Right kidney (tissue), 1 donor: ENCODE measurements around the gene ASF1B.
A peak's percentile ranks its signal among the peaks of the same experiment; 100 is the strongest.

ENCODE experiments used
- DNase-seq: peaks from one replicate; pipeline ENCODE4 v3.0.0-alpha.2; 2016

ASF1B gene

DNA sequence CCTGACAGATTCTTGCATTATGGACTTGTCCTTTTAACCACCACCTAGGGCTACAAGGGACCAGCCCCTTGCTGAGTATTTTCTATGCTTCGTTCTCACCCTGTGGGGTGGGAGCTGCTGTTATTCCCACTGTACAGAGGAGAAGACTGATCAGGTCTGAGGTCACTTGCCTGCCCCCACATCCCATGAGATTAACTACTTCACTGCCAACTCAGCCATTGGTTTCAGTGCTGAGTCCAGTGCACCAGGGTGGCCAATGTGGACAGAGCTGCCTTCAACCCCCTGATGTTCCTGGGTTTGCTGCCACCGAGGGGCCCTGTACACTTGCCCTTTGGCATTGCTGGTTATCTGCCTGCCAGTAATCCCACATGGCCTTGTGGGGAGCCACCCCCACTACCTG, 25.7 kb downstream of the ASF1B start:
- no peak for DNase-seq

DNA sequence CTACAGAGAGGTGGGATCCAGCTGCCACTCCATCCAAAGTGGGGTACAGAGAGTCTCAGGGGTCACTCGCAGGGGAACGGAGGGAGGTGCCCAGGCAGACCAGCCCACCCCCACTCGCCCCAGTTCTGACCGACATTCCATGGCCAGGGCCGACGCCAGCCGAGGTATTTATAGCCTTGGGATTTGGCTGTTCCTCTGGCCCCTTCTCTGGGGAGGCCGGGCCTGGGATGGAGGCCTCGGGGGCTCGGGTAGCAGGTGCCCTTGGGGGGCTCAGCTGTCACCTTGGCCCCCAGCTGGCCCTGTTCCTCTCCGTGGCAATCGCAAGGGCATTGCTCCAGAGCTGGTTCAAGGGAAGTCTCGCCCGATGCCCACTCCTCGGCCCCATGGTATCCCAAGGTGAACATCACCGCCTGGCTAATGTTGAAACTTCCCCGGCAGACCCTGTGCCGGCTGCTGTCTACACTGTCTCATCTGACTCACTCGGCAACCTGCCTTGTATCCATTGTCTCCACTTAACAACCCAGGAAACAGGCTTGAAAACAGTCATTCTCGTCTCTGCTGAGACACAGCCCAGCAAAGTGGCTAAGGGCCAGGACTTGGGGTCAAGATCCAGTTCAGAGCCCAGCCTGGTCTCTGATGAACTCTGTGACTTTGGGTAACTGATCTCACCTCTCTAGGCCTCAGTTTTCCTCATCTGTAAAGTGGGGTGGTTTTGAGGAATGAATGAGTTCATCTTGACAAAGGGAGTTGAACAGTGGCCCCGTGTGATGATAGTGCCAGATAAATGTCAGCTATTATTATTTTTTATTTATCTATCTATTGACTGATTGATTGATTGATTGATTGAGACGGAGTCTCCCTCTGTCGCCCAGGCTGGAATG, 28.6 kb downstream of the ASF1B start:
- no peak for DNase-seq

DNA sequence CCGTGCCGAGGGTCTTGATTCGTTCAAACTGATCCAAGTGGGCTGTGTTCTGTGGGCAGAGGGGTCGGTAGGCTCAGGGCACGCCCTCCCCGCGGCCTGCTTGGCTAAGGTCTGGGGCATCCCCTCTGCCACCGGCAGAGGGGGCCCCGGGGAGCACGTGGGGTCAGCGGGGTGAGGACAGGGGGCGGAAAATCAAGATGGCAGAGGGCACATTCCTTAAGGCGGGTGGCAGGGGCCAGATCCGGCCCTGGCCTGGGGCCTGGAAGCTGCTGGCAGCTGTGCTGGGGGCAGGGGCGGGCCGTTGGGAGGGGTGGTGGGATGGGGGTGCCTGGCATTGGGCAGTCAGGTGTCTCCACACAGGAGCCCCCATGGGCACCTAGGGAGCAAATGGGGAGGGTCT, 29.5 kb downstream of the ASF1B start:
- no peak for DNase-seq

DNA sequence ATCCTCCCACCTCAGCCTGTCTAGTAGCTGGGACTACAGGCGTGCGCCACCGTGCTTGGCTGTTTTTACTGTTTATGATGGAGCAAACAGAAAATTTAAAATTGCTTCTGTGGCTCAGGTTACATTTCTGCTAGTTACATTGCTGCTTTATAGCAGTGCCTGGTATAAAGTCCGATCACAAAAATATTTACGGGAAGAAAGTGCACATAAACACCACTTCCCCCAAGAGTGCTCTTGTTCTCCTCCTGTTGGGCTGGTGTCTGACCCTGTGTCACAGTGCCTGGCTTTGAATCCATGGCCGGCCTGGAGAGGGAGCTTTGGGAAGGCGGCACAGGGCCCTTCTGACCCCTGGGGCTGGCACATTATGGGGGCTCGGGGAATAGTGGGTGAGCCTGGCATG, 30.7 kb downstream of the ASF1B start:
- no peak for DNase-seq

DNA sequence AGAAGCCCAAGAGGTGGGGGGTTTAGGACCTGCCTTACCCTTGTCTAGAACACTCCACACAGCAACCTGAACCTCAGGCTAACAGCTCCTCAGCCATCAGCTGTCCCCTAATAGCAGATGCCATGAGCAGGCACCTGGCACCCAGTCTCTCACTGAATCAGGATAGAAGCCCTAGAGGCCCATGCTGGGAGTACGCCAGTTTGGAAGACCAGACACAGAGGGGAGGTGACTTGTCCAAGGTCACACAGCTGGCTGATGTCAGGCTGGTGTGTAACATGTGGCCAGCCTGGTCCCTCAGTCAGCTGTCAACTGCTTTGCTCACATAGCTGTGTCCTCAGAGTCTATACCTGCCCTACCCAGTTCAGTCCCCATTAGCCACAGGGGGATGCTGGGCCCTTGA, 33.1 kb downstream of the ASF1B start:
- no peak for DNase-seq

DNA sequence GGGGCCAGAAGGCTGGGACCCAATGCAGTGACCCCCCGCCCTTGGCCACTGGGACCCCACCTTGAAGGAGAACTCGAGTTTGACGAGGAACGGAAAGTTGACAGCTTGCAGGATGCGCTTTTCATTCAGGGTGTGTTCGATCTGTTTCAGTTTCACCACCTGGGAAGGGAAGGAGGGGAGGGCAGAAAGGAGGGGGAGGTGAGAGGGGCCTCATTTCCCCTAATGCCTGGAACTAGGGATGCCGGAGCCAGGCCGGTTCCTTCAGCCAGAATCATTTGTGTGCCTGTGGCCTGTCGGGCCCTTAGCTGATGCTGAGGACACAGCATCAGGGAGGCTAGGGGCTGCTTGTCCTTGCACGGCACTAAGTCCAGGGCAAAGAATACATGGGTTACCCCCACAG, 33.6 kb downstream of the ASF1B start:
- DNase-seq = no peak

DNA sequence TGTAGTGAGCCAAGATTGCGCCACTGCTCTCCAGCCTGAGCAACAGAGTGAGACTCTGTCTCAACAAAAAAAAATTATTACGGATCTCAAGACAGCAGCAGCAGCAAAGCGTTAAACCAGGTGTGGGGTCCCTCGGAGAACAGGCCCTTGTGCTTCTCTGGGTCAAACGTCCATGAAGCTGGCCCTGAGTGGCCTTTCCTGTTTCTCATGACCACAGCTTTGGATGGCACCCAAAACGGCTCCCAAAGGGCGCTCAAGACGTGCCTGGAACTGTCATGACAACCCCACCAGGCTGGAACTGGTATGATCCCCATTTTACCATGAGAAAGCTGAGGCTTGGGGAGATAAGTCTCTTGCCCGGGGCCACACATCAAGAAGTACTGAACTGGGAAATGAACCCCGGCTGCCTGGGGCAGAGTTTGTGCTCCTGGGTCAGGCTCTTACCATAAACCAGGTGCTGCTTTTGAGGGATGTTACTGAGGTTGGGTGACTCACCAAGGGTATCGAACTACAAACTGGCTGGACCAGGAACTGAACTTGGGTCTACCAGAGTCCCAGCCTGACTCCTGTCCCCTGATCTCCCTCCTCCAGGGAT, 34.2 kb downstream of the ASF1B start:
- DNase-seq = no peak

DNA sequence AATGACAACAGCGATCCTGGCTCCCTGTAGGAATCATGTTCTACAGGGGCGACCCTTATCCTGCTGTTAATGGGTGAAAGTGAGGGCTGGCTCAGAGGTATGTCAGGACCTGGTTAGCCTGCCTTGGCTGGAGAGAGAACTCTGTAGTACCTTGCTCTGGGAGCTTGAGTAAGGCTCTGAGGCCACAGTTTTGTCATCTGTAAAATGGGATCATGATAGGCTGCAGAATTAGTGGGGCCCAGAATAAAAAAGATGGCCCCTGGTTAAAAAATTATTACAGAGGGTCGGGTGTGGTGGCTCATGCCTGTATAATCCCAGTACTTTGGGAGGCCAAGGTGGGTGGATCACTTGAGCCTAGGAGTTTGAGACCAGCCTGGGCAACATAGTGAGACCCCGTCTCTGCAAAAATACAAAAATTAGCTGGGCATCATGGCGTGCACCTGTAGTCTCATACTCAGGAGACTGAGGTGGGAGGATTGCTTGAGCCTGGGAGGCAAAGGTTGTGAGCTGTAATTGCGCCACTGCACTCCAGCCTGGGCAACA, 35.3 kb downstream of the ASF1B start:
- DNase-seq = no peak

DNA sequence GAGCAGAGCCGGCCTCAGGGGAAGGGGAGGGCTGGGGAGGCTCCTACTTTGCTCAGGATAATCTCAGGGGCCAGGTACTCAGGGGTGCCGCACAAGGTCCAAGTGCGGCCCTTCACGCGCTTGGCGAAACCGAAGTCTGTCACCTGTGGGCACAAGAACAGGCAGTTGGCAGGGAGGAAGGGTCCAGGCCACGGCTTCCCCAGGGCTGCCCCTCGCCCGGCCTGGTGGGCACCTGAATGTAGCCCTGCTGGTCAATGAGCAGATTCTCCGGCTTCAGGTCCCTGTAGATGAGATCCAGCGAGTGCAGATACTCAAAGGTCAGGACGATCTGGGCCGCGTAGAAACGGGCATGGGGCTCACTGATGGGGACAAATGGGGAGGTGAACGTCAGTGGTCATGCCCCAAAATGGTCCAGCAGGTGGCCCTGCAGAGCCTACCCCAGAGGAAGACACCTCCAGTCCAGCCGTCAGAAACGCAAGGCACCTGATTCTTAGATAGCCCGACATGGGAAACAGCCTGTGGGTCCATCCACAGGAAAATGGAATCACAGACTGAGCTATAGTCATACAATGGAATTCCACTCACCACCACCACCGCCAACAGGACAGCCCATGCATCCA, 38.7 kb downstream of the ASF1B start:
- DNase-seq = no peak

DNA sequence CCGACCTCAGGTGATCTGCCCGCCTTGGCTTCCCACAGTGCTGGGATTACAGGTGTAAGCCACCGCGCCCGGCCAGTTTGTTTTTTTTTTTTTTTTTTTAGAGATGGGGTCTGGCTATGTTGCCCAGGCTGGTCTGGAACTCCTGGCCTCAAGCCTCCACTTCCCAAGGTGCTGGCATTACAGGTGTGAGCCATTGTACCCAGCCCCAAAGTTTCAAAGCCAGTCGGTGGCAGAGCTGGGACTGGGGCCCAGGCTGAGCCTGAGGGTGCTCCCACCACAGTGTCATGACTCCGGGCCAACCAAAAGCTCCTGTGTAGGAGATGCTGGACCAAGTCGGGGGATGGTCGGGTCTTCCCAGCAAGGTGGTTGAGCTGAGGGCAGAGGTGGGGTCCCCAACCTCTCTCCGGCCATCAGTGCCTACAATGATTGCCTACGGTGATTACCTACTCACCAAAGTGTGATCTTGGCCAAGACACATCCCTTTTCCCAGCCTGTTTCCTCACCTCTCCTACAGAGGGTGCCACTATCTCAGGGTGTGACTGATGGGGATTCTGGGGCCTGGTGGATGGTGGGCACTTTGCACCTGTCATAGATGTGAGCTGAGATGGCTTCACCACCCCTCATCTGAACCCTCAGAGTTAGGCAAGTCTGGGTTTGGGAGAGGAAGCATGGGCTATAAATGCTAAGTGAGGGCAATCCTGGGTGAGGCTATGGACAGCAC, 40.0 kb downstream of the ASF1B start:
- no peak for DNase-seq

DNA sequence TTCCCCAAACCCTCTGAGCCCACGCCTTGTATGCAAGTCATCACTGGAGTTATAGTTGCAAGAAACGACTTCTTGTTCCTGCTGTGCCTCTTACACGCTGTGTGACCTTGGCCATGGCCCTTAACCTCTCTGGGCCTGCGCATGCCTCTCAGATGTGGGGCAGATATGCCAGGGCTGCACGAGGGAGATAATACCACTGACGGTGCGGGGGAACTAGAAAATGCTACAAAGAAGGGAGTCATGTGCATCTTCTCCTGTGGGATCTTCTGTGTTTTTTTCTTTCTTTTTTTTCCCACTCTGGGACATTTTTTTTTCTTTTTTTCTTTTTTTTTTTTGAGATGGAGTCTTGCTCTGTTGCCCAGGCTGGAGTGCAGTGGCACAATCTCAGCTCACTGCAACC, 41.5 kb downstream of the ASF1B start:
- DNase-seq = no peak

DNA sequence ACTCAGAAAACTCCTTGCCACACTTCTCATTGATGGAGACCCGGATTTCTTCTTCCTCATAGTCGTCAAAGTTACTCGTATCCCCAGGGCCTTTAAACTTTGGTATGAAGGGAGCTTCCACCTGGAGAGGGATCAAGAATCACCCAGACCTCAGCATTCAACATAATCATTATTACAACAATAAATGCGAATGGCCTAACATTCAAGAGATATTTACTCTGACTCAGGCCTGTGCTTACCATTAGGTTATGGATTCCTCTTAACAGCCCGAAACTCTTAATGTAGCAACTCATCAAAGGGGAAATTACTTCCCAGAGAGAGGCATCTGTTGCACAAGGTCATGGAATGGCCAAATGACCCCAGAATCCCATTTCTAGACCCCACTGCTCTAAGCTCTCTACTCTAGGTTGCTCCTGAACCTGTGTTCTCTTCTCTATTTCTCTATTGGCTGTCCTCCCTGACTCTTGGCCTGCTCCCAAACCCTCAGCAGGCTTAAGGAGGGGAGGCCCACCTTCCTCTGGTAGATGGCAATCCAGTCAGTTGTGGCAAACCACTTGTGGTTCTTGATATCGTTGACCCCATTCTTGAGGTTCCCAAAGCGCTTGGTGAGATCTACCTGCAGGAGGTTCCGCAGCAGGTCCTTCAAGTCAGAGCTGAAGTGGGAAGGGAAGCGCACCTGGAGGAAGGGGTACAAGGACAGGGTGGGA, 43.1 kb downstream of the ASF1B start:
- DNase-seq = no peak

DNA sequence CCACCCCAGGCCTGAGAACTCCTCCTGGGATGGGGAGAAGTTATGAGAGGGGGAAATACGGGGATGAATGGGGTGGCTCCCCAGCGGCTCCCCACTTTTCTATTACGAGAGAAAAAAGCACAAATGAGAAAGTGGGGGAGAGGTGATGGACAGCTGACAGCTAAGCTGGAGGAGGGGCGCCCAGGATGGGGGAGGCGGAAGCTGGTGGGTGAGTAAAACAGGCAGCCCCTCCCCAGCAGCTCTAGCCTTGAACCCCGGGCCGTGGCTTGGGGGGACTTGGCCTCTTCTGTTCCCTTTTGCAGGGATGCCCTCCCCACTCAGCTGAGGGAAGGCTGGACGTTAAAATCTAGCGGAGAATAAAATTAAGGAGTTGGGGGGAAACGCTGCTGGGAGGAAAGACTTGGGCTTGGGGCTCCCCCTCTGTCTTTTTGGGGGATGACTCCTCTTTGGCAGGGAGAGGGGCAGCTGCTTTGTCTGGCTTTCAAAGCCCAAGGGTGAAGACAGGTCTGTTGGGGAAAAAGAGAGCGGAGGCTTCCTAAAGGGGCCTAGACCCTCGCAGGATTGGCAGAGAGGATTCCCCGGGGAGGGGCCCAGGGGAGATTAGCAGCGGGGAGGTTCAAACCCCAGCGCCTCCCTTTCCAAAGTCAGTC, 44.5 kb downstream of the ASF1B start:
- DNase-seq = peak; percentile 44

DNA sequence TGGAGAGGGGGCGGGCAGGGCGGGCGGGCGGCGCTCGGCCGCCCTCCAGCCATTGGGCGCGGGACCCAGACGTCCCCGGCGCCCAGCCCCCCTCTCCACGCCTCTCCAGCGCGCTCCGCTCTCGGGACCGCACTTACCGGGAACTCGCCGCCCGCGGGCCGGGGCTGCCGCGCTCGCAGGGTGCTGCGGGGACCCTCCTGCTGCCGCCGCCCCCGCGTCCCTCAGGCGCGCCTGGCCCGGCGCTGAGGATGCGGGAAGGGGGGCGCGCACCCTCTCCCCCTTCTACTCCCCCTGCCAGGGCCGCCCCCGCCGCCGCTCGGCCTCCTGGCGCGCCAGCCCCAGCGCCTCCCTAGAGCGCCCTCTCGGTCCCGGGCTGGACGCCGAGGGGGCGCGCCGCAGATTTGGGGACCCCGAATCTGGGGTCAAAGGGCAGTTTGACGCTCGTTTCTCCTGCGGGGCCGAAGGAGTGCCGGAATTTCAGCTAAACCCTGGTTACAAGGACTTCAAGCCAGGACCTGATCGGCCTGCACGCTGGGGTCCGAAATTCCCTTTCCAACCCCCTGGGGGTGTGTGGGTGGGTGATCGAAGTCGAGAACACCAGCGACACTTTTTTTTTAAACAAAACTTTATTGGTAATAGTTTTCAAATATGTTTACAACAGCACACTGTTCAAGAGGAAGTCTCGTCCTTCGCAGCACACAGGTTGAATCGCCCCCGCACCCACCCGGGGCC, 45.1 kb downstream of the ASF1B start:
- DNase-seq = peak; percentile 96

DNA sequence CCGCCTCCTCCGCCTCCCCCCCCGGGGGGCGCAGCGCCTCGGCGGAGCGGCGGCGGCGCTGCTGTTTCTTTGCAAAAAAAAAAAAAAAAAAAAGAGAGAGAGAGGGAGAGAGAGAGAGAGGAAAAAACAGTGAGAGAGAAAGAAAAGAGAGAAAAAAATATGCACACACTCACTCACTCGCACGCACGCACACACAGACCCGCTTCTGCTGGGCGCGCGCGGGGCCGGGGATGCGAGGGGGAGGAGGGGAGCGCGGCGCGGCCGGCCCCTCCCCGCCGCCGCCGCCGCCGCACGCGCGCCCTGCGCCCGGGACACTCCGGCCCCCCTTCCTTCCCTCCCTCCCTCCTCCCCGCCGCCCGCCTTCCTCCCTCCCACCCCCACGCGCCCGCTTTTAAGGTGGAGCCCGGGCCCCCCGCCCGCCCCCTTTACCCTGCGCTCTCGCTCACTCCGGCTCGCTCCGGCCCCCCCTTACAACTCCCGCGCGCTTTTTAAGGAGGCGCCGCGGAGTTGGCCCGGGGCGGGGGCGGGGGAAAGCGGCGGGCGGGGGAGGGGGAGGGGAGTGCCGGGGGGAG, 45.8 kb downstream of the ASF1B start, which contains the start of gene SAMD1:
SAMD1 (minus strand) TSS at position 243 of the 572 bp plus-strand sequence.
- peak; percentile 66 for DNase-seq

DNA sequence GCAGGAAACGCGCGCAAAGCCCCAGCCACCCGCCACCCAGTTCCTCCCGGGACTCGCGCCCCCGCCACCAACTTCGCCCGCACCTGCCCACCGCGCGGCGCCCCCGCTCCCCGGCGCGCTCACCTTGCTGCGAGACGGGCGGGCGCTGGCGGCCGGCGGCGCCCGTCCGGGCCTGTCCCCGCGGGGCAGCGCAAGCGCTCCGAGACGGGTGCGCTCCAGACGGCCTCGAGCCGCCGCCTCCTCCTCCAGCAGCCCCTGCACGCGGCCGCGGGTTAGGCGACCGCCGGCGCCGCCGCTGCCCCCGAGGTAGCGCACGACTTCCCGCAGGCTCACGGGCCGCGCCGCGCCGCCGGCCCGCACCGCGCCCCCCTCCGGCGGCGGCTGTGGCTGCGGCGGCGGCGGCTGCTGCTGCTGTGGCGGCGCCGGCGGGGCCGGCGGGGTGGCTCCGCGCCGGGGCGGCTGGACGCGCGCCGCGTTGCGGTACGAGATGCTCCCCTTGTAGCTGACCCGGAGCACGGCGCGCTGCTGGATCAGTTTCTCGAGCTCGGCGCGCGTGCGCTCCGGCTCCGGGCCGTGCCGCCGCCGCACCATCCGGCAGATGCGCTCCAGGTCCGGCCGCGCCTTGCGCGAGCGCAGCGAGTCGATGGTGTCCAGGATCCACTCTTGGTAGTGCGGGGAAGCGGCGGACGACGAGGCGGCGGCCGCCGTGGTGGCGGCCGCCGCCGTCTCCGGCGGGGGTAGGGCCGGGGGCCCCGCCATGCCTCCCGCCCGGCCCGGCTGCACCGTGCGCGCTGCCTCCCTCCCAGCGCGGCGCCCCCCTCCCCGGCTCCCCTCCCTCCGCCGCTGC, 46.5 kb downstream of the ASF1B start:
- peak; percentile 76 for DNase-seq

DNA sequence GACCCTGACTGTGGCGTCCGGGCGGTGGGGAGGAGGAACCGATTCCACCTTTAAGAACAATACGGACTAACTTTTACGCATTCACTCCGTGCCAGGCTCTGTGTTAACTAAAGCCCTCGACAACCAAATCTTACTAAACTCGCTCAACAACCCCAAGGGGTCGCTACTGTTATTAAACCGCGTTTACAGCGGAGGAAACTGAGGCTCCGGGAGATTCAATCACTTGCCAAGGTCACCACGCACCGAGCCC, 47.1 kb downstream of the ASF1B start:
- no peak for DNase-seq

DNA sequence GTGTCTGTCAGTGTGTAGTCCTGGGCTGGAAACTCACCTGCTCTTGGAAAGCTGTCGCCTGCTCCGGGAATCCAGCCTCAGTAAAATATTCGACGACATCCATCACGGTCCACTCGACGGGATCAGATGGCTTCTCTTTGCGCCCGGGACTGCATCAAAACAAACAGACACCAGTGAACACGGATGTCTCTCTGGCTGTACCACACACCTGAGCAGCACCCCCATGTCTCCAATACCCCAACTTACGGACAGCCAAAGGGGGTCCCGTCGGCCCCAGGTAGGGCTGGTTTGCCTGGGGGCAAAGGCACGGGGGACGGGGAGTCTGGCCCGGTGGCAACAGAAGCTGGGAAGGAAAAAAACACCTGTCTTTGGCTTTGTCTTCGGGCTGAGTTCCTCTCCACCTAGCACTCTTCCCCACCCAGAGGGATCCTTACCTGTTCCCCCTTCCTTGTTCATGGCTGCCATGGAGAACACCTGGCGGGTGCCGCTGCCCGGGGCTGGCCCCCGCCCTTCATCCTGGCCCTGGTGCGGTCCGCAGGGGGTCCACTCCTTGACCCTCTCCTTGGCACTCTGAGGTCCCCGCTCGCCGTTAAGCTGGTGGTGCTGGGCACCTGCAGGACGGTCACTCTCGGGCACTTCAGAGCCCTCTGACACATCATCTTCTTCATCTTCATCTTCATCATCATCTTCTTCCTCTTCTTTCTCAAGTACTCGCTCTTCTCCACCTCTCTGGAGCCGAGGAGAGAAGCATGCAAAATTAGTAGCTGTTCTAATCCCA, 47.6 kb downstream of the ASF1B start:
- no peak for DNase-seq

DNA sequence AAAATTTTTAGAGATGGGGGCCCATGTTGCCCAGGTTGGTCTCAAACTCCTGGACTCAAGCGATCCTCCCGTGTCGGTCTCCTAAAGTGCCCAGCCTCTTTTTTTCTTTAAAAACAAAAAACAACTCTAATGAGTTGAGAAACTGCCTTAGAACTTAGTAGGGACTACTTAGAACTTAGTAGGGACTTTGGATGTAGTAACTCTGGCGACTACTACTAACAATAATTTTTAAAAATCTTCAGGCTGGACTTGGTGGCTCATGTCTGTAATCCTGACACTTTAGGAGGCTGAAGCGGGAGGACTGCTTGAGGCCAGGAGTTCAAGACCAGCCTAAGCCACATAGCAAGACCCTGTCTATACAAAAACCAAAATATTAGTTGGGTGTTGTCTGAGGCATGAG, 50.3 kb downstream of the ASF1B start:
- DNase-seq = no peak
